ENCODE measurements around the gene LTBP2.

Gene LTBP2

GRCh38 chr14:74495356-74495755, 116.7 kb downstream of the LTBP2 start:
- no peak for TF ChIP-seq CTCF (IDR thresholded peaks at IDR 0.05)

- no peak for TF ChIP-seq CTCF (IDR thresholded peaks at IDR 0.05)
Measured at GRCh38 chr14:74493343-74494261, 118.4 kb downstream of the LTBP2 start, which contains the start of gene ISCA2. Gene ISCA2 (plus strand): TSS chr14:74493765. CDS start chr14:74493775, 10 bp downstream.

GRCh38 chr14:74492776-74493342, 119.2 kb downstream of the LTBP2 start, which contains the start of gene NPC2:
Gene NPC2 (minus strand): TSS chr14:74493305. CDS start chr14:74493274, 31 bp downstream.
- no peak for TF ChIP-seq CTCF (IDR thresholded peaks at IDR 0.05)

- peak; percentile 45 for TF ChIP-seq CTCF (IDR thresholded peaks at IDR 0.05)
Measured at GRCh38 chr14:74491956-74492775, 119.9 kb downstream of the LTBP2 start.

GRCh38 chr14:74490486-74490885, 121.6 kb downstream of the LTBP2 start:
- TF ChIP-seq CTCF (IDR thresholded peaks at IDR 0.05): no peak

- no peak for TF ChIP-seq CTCF (IDR thresholded peaks at IDR 0.05)
Measured at GRCh38 chr14:74488786-74489397, 123.1 kb downstream of the LTBP2 start.

- TF ChIP-seq CTCF (IDR thresholded peaks at IDR 0.05): no peak
Measured at GRCh38 chr14:74486164-74486563, 125.9 kb downstream of the LTBP2 start.
